Liver (tissue), 9 donors: ENCODE measurements around the gene CLEC16A. TPM values are rescaled to one million over a fixed set of nuclear protein-coding genes. Genes with fewer than 3 reads are reported as not detected.

Experiments used
- DNase-seq: peaks from one replicate; pipeline ENCODE4 v3.0.0-alpha.2; 2017; ENCODE audit warnings: low spot score
- H3K27ac ChIP-seq, 2 donors: one replicate each; pipeline ENCODE4 v1.7.0; 2013; ENCODE audit warnings: inconsistent platforms in 2 of 2, low read length in 2 of 2, control low read depth in 1 of 2, low read depth in 1 of 2, mild to moderate bottlenecking in 1 of 2
- H3K27me3 ChIP-seq, 4 donors: one replicate each; pipeline versions ENCODE4 v1.6.1 to v1.7.0; 2013; ENCODE audit warnings: low read length in 3 of 4, inconsistent platforms in 1 of 4, mild to moderate bottlenecking in 1 of 4, moderate library complexity in 1 of 4; ENCODE audit not compliant: control insufficient read depth in 4 of 4, insufficient read depth in 4 of 4
- H3K36me3 ChIP-seq, 4 donors: one replicate each; pipeline versions ENCODE4 v1.6.1 to v1.7.0; 2013; ENCODE audit warnings: low read length in 3 of 4, mild to moderate bottlenecking in 3 of 4, low read depth in 1 of 4, moderate library complexity in 1 of 4; ENCODE audit not compliant: control insufficient read depth in 4 of 4, insufficient read depth in 3 of 4
- H3K4me1 ChIP-seq, 4 donors: one replicate each; pipeline versions ENCODE4 v1.6.1 to v1.7.0; 2013; ENCODE audit warnings: low read length in 3 of 4, mild to moderate bottlenecking in 3 of 4, moderate library complexity in 1 of 4; ENCODE audit not compliant: control insufficient read depth in 4 of 4, insufficient read depth in 4 of 4
- H3K4me3 ChIP-seq, 3 donors: one replicate each; pipeline versions ENCODE4 v1.6.1 to v1.7.0; 2013; ENCODE audit warnings: low read length in 3 of 3, control low read depth in 1 of 3, low read depth in 1 of 3, mild to moderate bottlenecking in 1 of 3
- H3K9ac ChIP-seq, 2 donors: one replicate each; pipeline ENCODE4 v1.7.0; 2013; ENCODE audit warnings: low read length in 2 of 2, mild to moderate bottlenecking in 2 of 2, moderate library complexity in 2 of 2, control low read depth in 1 of 2, low read depth in 1 of 2
- H3K9me3 ChIP-seq, 4 donors: one replicate each; pipeline versions ENCODE4 v1.6.1 to v1.7.0; 2013; ENCODE audit warnings: low read length in 3 of 4; ENCODE audit not compliant: control insufficient read depth in 4 of 4
- EGR1 ChIP-seq, 2 donors: IDR thresholded peaks; 2 replicates each; pipeline ENCODE4 v1.6.1; 2016 to 2018; ENCODE audit warnings: antibody characterized with exemption in 2 of 2, low read depth in 2 of 2
- FOXA1 ChIP-seq: IDR thresholded peaks from 2 replicates; pipeline ENCODE4 v1.6.1; 2016; ENCODE audit warnings: antibody characterized with exemption
- FOXA2 ChIP-seq: IDR thresholded peaks from 2 replicates; pipeline ENCODE4 v1.6.1; 2016; ENCODE audit warnings: antibody characterized with exemption
- GABPA ChIP-seq, 2 donors: IDR thresholded peaks in 1 of 2; conservative IDR thresholded peaks in 1 of 2; 2 replicates each; pipeline ENCODE4 v1.6.1; 2016; ENCODE audit warnings: antibody characterized with exemption in 2 of 2, mild to moderate bottlenecking in 1 of 2, moderate library complexity in 1 of 2
- HNF4A ChIP-seq, 2 donors: conservative IDR thresholded peaks; 2 replicates each; pipeline ENCODE4 v1.6.1; 2016; ENCODE audit warnings: antibody characterized with exemption in 2 of 2, mild to moderate bottlenecking in 2 of 2
- HNF4G ChIP-seq: IDR thresholded peaks from 2 replicates; pipeline ENCODE4 v1.6.1; 2016; ENCODE audit warnings: antibody characterized with exemption
- JUND ChIP-seq, 2 donors: IDR thresholded peaks; 2 replicates each; pipeline ENCODE4 v1.6.1; 2016; ENCODE audit warnings: antibody characterized with exemption in 2 of 2
- NR2F2 ChIP-seq: IDR thresholded peaks from 2 replicates; pipeline ENCODE4 v1.6.1; 2016; ENCODE audit warnings: antibody characterized with exemption
- RAD21 ChIP-seq, 2 donors: IDR thresholded peaks; 2 replicates each; pipeline ENCODE4 v1.6.1; 2016; ENCODE audit warnings: antibody characterized with exemption in 2 of 2, mild to moderate bottlenecking in 2 of 2
- RXRA ChIP-seq, 2 donors: IDR thresholded peaks; 2 replicates each; pipeline ENCODE4 v1.6.1; 2017 to 2018; ENCODE audit warnings: antibody characterized with exemption in 2 of 2, mild to moderate bottlenecking in 1 of 2
- SP1 ChIP-seq: IDR thresholded peaks from 2 replicates; pipeline ENCODE4 v1.6.1; 2018; ENCODE audit warnings: antibody characterized with exemption, mild to moderate bottlenecking
- TAF1 ChIP-seq: conservative IDR thresholded peaks from 2 replicates; pipeline ENCODE4 v1.6.1; 2016; ENCODE audit warnings: antibody characterized with exemption, mild to moderate bottlenecking
- YY1 ChIP-seq: IDR thresholded peaks from 2 replicates; pipeline ENCODE4 v1.6.1; 2016; ENCODE audit warnings: antibody characterized with exemption, mild to moderate bottlenecking
- WGBS: extraction: QIAGEN DNeasy Blood & Tissue Kit; methylation state at CpG from one replicate; pipeline ENCODE4 v1.1.7; 2013; 5-methylcytosine and 5-hydroxymethylcytosine counted together
- polyA plus RNA-seq, 2 donors: library from polyadenylated mRNA; stranded (reverse) in 1 of 2; unstranded in 1 of 2; fragments of 200-250 nt in 1 of 2; fragments of >200 nt in 1 of 2; fragmentation: Nextera tagmentation in 1 of 2; extraction: Ambion mirVana in 1 of 2; gene quantifications; one replicate each; pipeline versions ENCODE4 v1.2.1 to v1.2.3, GENCODE V29; 2013 to 2015
- total RNA-seq, 2 donors: library from RNA; depleted of rRNA; stranded (reverse); fragments of >200 nt; gene quantifications; one replicate each; pipeline ENCODE4 v1.2.3, GENCODE V29; 2014
- TF ChIP-seq, protein P1 (sequence below): IDR thresholded peaks from 2 replicates; pipeline ENCODE4 v1.6.1; 2016; ENCODE audit warnings: antibody characterized with exemption
- TF ChIP-seq, protein P2 (sequence below): fragments of 150-350 bp; IDR thresholded peaks from 2 replicates; pipeline ENCODE4 v1.5.1; 2017; ENCODE audit warnings: improper control_type of control experiment, low read depth, low read length; ENCODE audit not compliant: missing input control
- TF ChIP-seq, protein P3 (sequence below): IDR thresholded peaks from 2 replicates; pipeline ENCODE4 v1.6.1; 2016; ENCODE audit warnings: antibody characterized with exemption
- TF ChIP-seq, protein P4 (sequence below): IDR thresholded peaks from 2 replicates; pipeline ENCODE4 v1.6.1; 2016; ENCODE audit warnings: antibody characterized with exemption
- donor health status: healthy.
- donor health status: healthy.
- donor health status: healthy.
- donor health status: healthy.
- donor health status: healthy.

Gene CLEC16A
- total and polyA plus RNA-seq, 4 donors: 9.7 to 23.0 (median 17.4) TPM

DNA sequence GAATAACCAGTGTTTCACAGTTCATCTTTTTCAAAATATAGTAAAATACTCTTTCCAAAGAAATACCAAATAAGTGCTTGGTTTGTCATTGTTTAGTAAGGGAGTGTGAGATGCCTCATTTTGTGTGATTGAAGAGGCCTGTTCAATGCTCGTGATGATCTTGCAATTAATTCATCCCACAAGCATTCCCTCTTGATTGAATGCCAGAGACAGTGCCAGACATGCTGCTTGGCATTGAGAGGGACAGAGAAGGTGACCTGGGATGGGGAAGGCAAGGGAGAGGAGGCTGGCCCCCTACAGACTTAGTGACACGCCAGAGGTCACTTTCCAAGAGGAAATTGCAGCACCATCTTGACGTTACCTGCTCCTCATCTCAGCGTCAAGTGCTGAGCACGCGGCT, 49.3 kb downstream of the CLEC16A start:
- no peak overlapping the region for H3K9ac ChIP-seq
- no peak for DNase-seq
- no peak overlapping the region for H3K27ac ChIP-seq
- H3K4me3 ChIP-seq: no peak overlapping the region
- no peaks in the 10 kb centered on the region for H3K27me3 ChIP-seq
- TF ChIP-seq SP1 (no peak), FOXA1 (no peak), FOXA2 (no peak), JUND (IDR thresholded peaks at IDR 0.05) (no peak), HNF4G (no peak), NR2F2 (no peak)
- TF ChIP-seq, protein P1, sequence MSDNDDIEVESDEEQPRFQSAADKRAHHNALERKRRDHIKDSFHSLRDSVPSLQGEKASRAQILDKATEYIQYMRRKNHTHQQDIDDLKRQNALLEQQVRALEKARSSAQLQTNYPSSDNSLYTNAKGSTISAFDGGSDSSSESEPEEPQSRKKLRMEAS: no peak
- H3K9me3 ChIP-seq: no peaks in the 10 kb centered on the region
- H3K36me3 ChIP-seq: peaks cover 5 to 32% (median 12%) of the 10 kb centered on the region in 4 donors
- WGBS: 94% methylated on average over 6 of the region's 6 CpGs
- H3K4me1 ChIP-seq: no peaks in the 10 kb centered on the region

DNA sequence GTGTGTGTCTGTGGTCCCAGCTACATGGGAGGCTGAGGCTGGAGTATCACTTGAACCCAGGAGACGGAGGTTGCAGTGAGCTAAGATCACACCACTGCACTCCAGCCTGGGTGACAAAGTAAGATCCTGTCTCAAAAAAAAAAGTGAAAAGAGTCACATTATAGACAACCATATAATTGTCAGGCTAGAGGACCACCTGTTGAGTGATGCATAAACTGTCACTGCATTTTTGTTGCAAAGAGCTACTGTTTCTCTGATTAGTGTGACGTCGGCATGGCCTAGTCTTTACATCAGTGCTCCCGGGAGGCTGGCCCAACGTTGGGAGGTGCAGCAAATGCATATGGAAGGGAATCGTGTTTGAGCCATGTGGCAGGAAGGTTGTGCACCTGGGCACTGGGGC, 50.2 kb downstream of the CLEC16A start:
- TF ChIP-seq SP1 (no peak), HNF4A (conservative IDR thresholded peaks at IDR 0.05) (no peak), EGR1 (IDR thresholded peaks at IDR 0.05; ENCODE audit: low read depth in 2 of 2) (no peak), GABPA (IDR thresholded peaks at IDR 0.05 in 1 of 2, conservative IDR thresholded peaks at IDR 0.05 in 1 of 2) (no peak), NR2F2 (no peak), RXRA (IDR thresholded peaks at IDR 0.05) (no peak), TAF1 (no peak), RAD21 (IDR thresholded peaks at IDR 0.05) (no peak), HNF4G (no peak), YY1 (no peak), FOXA1 (no peak), FOXA2 (no peak)
- TF ChIP-seq, protein P2, sequence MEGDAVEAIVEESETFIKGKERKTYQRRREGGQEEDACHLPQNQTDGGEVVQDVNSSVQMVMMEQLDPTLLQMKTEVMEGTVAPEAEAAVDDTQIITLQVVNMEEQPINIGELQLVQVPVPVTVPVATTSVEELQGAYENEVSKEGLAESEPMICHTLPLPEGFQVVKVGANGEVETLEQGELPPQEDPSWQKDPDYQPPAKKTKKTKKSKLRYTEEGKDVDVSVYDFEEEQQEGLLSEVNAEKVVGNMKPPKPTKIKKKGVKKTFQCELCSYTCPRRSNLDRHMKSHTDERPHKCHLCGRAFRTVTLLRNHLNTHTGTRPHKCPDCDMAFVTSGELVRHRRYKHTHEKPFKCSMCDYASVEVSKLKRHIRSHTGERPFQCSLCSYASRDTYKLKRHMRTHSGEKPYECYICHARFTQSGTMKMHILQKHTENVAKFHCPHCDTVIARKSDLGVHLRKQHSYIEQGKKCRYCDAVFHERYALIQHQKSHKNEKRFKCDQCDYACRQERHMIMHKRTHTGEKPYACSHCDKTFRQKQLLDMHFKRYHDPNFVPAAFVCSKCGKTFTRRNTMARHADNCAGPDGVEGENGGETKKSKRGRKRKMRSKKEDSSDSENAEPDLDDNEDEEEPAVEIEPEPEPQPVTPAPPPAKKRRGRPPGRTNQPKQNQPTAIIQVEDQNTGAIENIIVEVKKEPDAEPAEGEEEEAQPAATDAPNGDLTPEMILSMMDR: no peak
- TF ChIP-seq, protein P3, sequence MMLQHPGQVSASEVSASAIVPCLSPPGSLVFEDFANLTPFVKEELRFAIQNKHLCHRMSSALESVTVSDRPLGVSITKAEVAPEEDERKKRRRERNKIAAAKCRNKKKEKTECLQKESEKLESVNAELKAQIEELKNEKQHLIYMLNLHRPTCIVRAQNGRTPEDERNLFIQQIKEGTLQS: no peak
- TF ChIP-seq, protein P1: no peak
- TF ChIP-seq, protein P4, sequence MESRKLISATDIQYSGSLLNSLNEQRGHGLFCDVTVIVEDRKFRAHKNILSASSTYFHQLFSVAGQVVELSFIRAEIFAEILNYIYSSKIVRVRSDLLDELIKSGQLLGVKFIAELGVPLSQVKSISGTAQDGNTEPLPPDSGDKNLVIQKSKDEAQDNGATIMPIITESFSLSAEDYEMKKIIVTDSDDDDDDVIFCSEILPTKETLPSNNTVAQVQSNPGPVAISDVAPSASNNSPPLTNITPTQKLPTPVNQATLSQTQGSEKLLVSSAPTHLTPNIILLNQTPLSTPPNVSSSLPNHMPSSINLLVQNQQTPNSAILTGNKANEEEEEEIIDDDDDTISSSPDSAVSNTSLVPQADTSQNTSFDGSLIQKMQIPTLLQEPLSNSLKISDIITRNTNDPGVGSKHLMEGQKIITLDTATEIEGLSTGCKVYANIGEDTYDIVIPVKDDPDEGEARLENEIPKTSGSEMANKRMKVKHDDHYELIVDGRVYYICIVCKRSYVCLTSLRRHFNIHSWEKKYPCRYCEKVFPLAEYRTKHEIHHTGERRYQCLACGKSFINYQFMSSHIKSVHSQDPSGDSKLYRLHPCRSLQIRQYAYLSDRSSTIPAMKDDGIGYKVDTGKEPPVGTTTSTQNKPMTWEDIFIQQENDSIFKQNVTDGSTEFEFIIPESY: no peak
- no peak overlapping the region for H3K4me3 ChIP-seq
- no peaks in the 10 kb centered on the region for H3K27me3 ChIP-seq
- no peak for DNase-seq
- no peaks in the 10 kb centered on the region for H3K4me1 ChIP-seq
- no peak overlapping the region for H3K27ac ChIP-seq
- WGBS: 96% methylated on average over 6 of the region's 6 CpGs
- H3K36me3 ChIP-seq: peaks cover 5 to 29% (median 12%) of the 10 kb centered on the region in 4 donors
- no peaks in the 10 kb centered on the region for H3K9me3 ChIP-seq
- H3K9ac ChIP-seq: no peak overlapping the region
